Caco-2 (cell line): ENCODE measurements around the gene ZBTB48. TPM values are rescaled to one million over a fixed set of nuclear protein-coding genes. Genes with fewer than 3 reads are reported as not detected.

Experiments used
- BruUV-seq: library from RNA; stranded (reverse); fragments of 400-500 nt; replicated peaks from 2 replicates; lab custom pipeline; 2021; lab: Mats Ljungman, UMichigan
- CTCF ChIA-PET: fragments of 300-600 bp; sonication (Branson Sonifier 250); formaldehyde crosslinking; loops from one replicate; lab custom pipeline; 2022; ENCODE audit warnings: antibody characterized with exemption; lab: Charles Lee
- POLR2A ChIA-PET: fragments of 300-600 bp; sonication (Branson Sonifier 250); formaldehyde crosslinking; loops from one replicate; lab custom pipeline; 2022; ENCODE audit warnings: antibody characterized with exemption; lab: Charles Lee
- DNase-seq, 2 experiments: peaks; one replicate each; pipeline versions ENCODE4 v3.0.0 to v3.0.0-alpha.2; 2020 to 2022
- H3K27me3 ChIP-seq: replicated peaks from 2 replicates; pipeline ENCODE4 v1.6.0; 2011; ENCODE audit warnings: low read length; ENCODE audit not compliant: control insufficient read depth, insufficient read depth
- H3K36me3 ChIP-seq: 2 replicates; pipeline ENCODE4 v1.5.1; 2011; ENCODE audit warnings: low read length; ENCODE audit not compliant: control insufficient read depth, insufficient read depth
- H3K4me1 ChIP-seq: fragments of 250-450 bp; sonication (Bioruptor Pico); 2 replicates; pipeline ENCODE4 v1.5.1; 2020; ENCODE audit warnings: mild to moderate bottlenecking
- H3K4me3 ChIP-seq: 2 replicates; pipeline ENCODE4 v1.5.1; 2011; ENCODE audit warnings: low read depth, mild to moderate bottlenecking, control low read depth, low read length
- H3K9me3 ChIP-seq: fragments of 250-450 bp; sonication (Bioruptor Pico); 2 replicates; pipeline ENCODE4 v1.5.1; 2020; ENCODE audit warnings: mild to moderate bottlenecking, moderate library complexity
- H3K27ac Mint-ChIP-seq: one replicate; pipeline ENCODE4 v1.8.0; 2022; ENCODE audit warnings: mixed read lengths; ENCODE audit not compliant: unreplicated experiment
- H3K27me3 Mint-ChIP-seq: one replicate; pipeline ENCODE4 v1.8.0; 2022; ENCODE audit warnings: mixed read lengths; ENCODE audit not compliant: insufficient read depth, unreplicated experiment
- H3K36me3 Mint-ChIP-seq: one replicate; pipeline ENCODE4 v1.8.0; 2022; ENCODE audit warnings: mild to moderate bottlenecking, mixed read lengths; ENCODE audit not compliant: insufficient read depth, unreplicated experiment
- H3K4me1 Mint-ChIP-seq: one replicate; pipeline ENCODE4 v1.8.0; 2022; ENCODE audit warnings: low read depth, mixed read lengths; ENCODE audit not compliant: unreplicated experiment
- H3K4me3 Mint-ChIP-seq: one replicate; pipeline ENCODE4 v1.8.0; 2022; ENCODE audit warnings: mild to moderate bottlenecking, moderate library complexity, mixed read lengths; ENCODE audit not compliant: unreplicated experiment
- H3K9me3 Mint-ChIP-seq: one replicate; pipeline ENCODE4 v1.8.0; 2022; ENCODE audit warnings: mixed read lengths; ENCODE audit not compliant: unreplicated experiment
- CTCF ChIP-seq, 2 experiments: fragments of 200-600 bp in 1 of 2; IDR thresholded peaks; 1 replicate in 1 of 2; 2 replicates in 1 of 2; pipeline versions ENCODE4 v1.5.1 to v1.8.0; 2011 to 2022; ENCODE audit warnings: antibody characterized with exemption in 1 of 2, control low read depth in 1 of 2, inconsistent platforms in 1 of 2, low read depth in 1 of 2, low read length in 1 of 2, mild to moderate bottlenecking in 1 of 2, moderate library complexity in 1 of 2; ENCODE audit not compliant: insufficient read depth in 1 of 2, severe bottlenecking in 1 of 2, unreplicated experiment in 1 of 2
- intact Hi-C: fragments of 100-400 bp; cut with micrococcal nuclease; formaldehyde crosslinking; loops from one replicate; pipeline ENCODE4 v1.10.0; 2022; ENCODE audit not compliant: unreplicated experiment
- total RNA-seq: library from RNA; stranded (reverse); gene quantifications from 2 replicates; pipeline ENCODE4 v1.2.3, GENCODE V29; 2022

ZBTB48 gene
- total RNA-seq, 1 experiment from 2014 or later: 22.5 TPM

- intact Hi-C loops: no loop called here
- Mint-ChIP-seq H3K4me1 (no peaks in the 10 kb centered on the region), H3K27ac (no peak overlapping the region), H3K4me3 (no peak overlapping the region), H3K9me3 (no peaks in the 10 kb centered on the region), H3K36me3 (peaks cover 59% of the 10 kb centered on the region), H3K27me3 (no peaks in the 10 kb centered on the region)
- TF ChIP-seq CTCF (IDR thresholded peaks at IDR 0.05; ENCODE audit: insufficient read depth in 1 of 2, low read depth in 1 of 2, low read length in 1 of 2, severe bottlenecking in 1 of 2, unreplicated experiment in 1 of 2): no peak
- Histone ChIP-seq H3K27me3 (no peaks in the 10 kb centered on the region), H3K36me3 (peaks cover 6% of the 10 kb centered on the region), H3K9me3 (no peaks in the 10 kb centered on the region), H3K4me1 (no peaks in the 10 kb centered on the region), H3K4me3 (no peak overlapping the region)
- CTCF ChIA-PET: no interaction called here
- DNase-seq: no peak
- POLR2A ChIA-PET: no interaction called here
- no TSS peak for BruUV-seq
Measured at GRCh38 chr1:6594977-6595740, 15.4 kb downstream of the ZBTB48 start.

- H3K27ac Mint-ChIP-seq: no peak overlapping the region
- intact Hi-C loops: no loop called here
- H3K4me3 Mint-ChIP-seq: no peak overlapping the region
- no peaks in the 10 kb centered on the region for H3K9me3 ChIP-seq
- ChIA-PET CTCF (no interaction called here), POLR2A (no interaction called here)
- no peaks in the 10 kb centered on the region for H3K4me1 ChIP-seq
- no peaks in the 10 kb centered on the region for H3K9me3 Mint-ChIP-seq
- peaks cover 6% of the 10 kb centered on the region for H3K36me3 ChIP-seq
- no peak overlapping the region for H3K4me3 ChIP-seq
- BruUV-seq: no TSS peak
- peaks cover 70% of the 10 kb centered on the region for H3K36me3 Mint-ChIP-seq
- DNase-seq: no peak
- no peaks in the 10 kb centered on the region for H3K4me1 Mint-ChIP-seq
- H3K27me3 Mint-ChIP-seq: no peaks in the 10 kb centered on the region
- TF ChIP-seq CTCF (IDR thresholded peaks at IDR 0.05; ENCODE audit: insufficient read depth in 1 of 2, low read depth in 1 of 2, low read length in 1 of 2, severe bottlenecking in 1 of 2, unreplicated experiment in 1 of 2): no peak
- no peaks in the 10 kb centered on the region for H3K27me3 ChIP-seq
Measured at GRCh38 chr1:6596351-6596750, 16.6 kb downstream of the ZBTB48 start.

- H3K27ac Mint-ChIP-seq: no peak overlapping the region
- ChIA-PET CTCF (no interaction called here), POLR2A (no interaction called here)
- Histone ChIP-seq H3K9me3 (no peaks in the 10 kb centered on the region), H3K27me3 (no peaks in the 10 kb centered on the region), H3K36me3 (peaks cover 6% of the 10 kb centered on the region), H3K4me1 (no peaks in the 10 kb centered on the region), H3K4me3 (no peak overlapping the region)
- no peaks in the 10 kb centered on the region for H3K9me3 Mint-ChIP-seq
- H3K4me3 Mint-ChIP-seq: no peak overlapping the region
- peaks cover 73% of the 10 kb centered on the region for H3K36me3 Mint-ChIP-seq
- no peaks in the 10 kb centered on the region for H3K27me3 Mint-ChIP-seq
- BruUV-seq: no TSS peak
- no peak for DNase-seq
- H3K4me1 Mint-ChIP-seq: no peaks in the 10 kb centered on the region
- intact Hi-C loops: no loop called here
- TF ChIP-seq CTCF (IDR thresholded peaks at IDR 0.05; ENCODE audit: insufficient read depth in 1 of 2, low read depth in 1 of 2, low read length in 1 of 2, severe bottlenecking in 1 of 2, unreplicated experiment in 1 of 2): no peak
Measured at GRCh38 chr1:6596886-6597776, 17.3 kb downstream of the ZBTB48 start.
